Endothelial cell of umbilical vein (primary cell): ENCODE data around the gene MPP3. TPM values are rescaled to one million over a fixed set of nuclear protein-coding genes. Genes with fewer than 3 reads are reported as not detected.

Experiments
- BruUV-seq: library from RNA; stranded (reverse); fragments of 400-500 nt; replicated peaks from 2 replicates; lab custom pipeline; 2021; lab: Mats Ljungman, UMichigan
- CTCF ChIA-PET: fragments of 300-600, 350-600 bp; sonication (Branson Sonifier 250); formaldehyde crosslinking; loops from one replicate; lab custom pipeline; 2021; ENCODE audit warnings: antibody characterized with exemption, inconsistent platforms; lab: Charles Lee
- POLR2A ChIA-PET: fragments of 300-600, 350-600 bp; sonication (Branson Sonifier 250); formaldehyde crosslinking; loops from one replicate; lab custom pipeline; 2021; ENCODE audit warnings: antibody characterized with exemption, inconsistent platforms; lab: Charles Lee
- DNase-seq: peaks from one replicate; pipeline ENCODE4 v3.0.0-alpha.2; 2011; ENCODE audit warnings: low read depth, low spot score
- FAIRE-seq: peaks from 2 replicates; lab custom pipeline; 2011; peaks lifted over from hg19 to GRCh38; lab: Jason Lieb, UNC
- H2AFZ ChIP-seq: 2 replicates; pipeline ENCODE4 v1.6.0; 2012; ENCODE audit warnings: low read depth, low read length, control low read depth, inconsistent platforms
- H3K27ac ChIP-seq: 2 replicates; pipeline ENCODE4 v1.5.1; 2011; ENCODE audit warnings: low read depth, mild to moderate bottlenecking, control low read depth, low read length, moderate library complexity; ENCODE audit not compliant: insufficient read depth
- H3K27me3 ChIP-seq, 2 experiments: 2 replicates each; pipeline versions ENCODE4 v1.6.0 to v1.6.1; 2011; ENCODE audit warnings: low read length in 2 of 2, mixed read lengths in 1 of 2; ENCODE audit not compliant: control insufficient read depth in 2 of 2, insufficient read depth in 2 of 2
- H3K36me3 ChIP-seq, 2 experiments: 2 replicates in 1 of 2; 3 replicates in 1 of 2; pipeline ENCODE4 v1.5.1; 2011; ENCODE audit warnings: low read length in 2 of 2, mild to moderate bottlenecking in 1 of 2, moderate library complexity in 1 of 2; ENCODE audit not compliant: control insufficient read depth in 2 of 2, insufficient read depth in 2 of 2; ENCODE audit errors: extremely low read depth in 1 of 2
- H3K4me1 ChIP-seq: 3 replicates; pipeline ENCODE4 v1.5.1; 2011; ENCODE audit warnings: mild to moderate bottlenecking, low read length; ENCODE audit not compliant: control insufficient read depth, insufficient read depth; ENCODE audit errors: extremely low read depth
- H3K4me2 ChIP-seq: 2 replicates; pipeline ENCODE4 v1.6.1; 2011; ENCODE audit warnings: low read length, control low read depth, mixed read lengths; ENCODE audit not compliant: insufficient read depth
- H3K4me3 ChIP-seq, 3 experiments: fragments of 200-600 bp in 1 of 3; sonication (generic), shearing (Covaris generic) in 1 of 3; replicated peaks in 1 of 3; 2 replicates each; pipeline ENCODE4 v1.5.1; 2011 to 2016; ENCODE audit warnings: control low read depth in 3 of 3, low read length in 3 of 3, mild to moderate bottlenecking in 2 of 3, inconsistent platforms in 1 of 3, low read depth in 1 of 3, moderate library complexity in 1 of 3; ENCODE audit not compliant: insufficient read depth in 1 of 3
- H3K79me2 ChIP-seq: 2 replicates; pipeline ENCODE4 v1.6.0; 2012; ENCODE audit warnings: low read length, inconsistent platforms; ENCODE audit not compliant: control insufficient read depth, insufficient read depth
- H3K9ac ChIP-seq: replicated peaks from 2 replicates; pipeline ENCODE3; 2011; ENCODE audit warnings: low read length, control low read depth; ENCODE audit not compliant: insufficient read depth; ENCODE audit errors: extremely low read depth
- H3K9me1 ChIP-seq: replicated peaks from 3 replicates; pipeline ENCODE4 v1.6.0; 2011; ENCODE audit warnings: mild to moderate bottlenecking, low read length; ENCODE audit not compliant: control insufficient read depth, insufficient read depth; ENCODE audit errors: extremely low read depth
- H3K9me3 ChIP-seq: replicated peaks from 2 replicates; pipeline ENCODE4 v1.5.1; 2012; ENCODE audit warnings: low read length, inconsistent platforms; ENCODE audit not compliant: control insufficient read depth, insufficient read depth
- H4K20me1 ChIP-seq: replicated peaks from 2 replicates; pipeline ENCODE3; 2011; ENCODE audit warnings: mild to moderate bottlenecking, low read length; ENCODE audit not compliant: control insufficient read depth, insufficient read depth; ENCODE audit errors: extremely low read depth
- CTCF ChIP-seq, 2 donors: IDR thresholded peaks; 1 replicate in 1 of 2; 2 replicates in 1 of 2; pipeline ENCODE4 v1.5.1; 2011; ENCODE audit warnings: low read length in 2 of 2, mild to moderate bottlenecking in 2 of 2, moderate library complexity in 2 of 2, control low read depth in 1 of 2, inconsistent platforms in 1 of 2, low read depth in 1 of 2; ENCODE audit not compliant: insufficient read depth in 1 of 2; ENCODE audit errors: extremely low read depth in 1 of 2
- EZH2 ChIP-seq: IDR thresholded peaks from 2 replicates; pipeline ENCODE4 v1.6.1; 2012; ENCODE audit warnings: borderline replicate concordance, low read depth, mild to moderate bottlenecking, moderate library complexity, low read length, inconsistent platforms; ENCODE audit not compliant: severe bottlenecking
- FOS ChIP-seq: IDR thresholded peaks from 2 replicates; pipeline ENCODE4 v1.6.1; 2011; ENCODE audit warnings: mild to moderate bottlenecking, low read length, moderate library complexity, borderline replicate concordance; ENCODE audit not compliant: insufficient read depth
- POLR2AphosphoS5 ChIP-seq: IDR thresholded peaks from 2 replicates; pipeline ENCODE4 v1.6.1; 2012; ENCODE audit warnings: low read depth, mild to moderate bottlenecking, control low read depth, low read length, moderate library complexity; ENCODE audit not compliant: insufficient read depth
- dilution Hi-C: fragments of 300-500 bp; cut with MboI; formaldehyde crosslinking; loops from one replicate; pipeline ENCODE4 v1.15.0; 2019; ENCODE audit warnings: low sequenced_read_pairs; ENCODE audit not compliant: extremely low pct_ligation_motif_present
- intact Hi-C: fragments of 100-400 bp; cut with micrococcal nuclease; formaldehyde crosslinking; loops from one replicate; pipeline ENCODE4 v1.10.0; 2022
- polyA plus RNA-seq, 4 experiments: library from polyadenylated mRNA; depleted of rRNA in 3 of 4; stranded (reverse) in 3 of 4; unstranded in 1 of 4; fragments of >200 nt; gene quantifications; 2 replicates each; pipeline versions ENCODE4 v1.2.1 to v1.2.3, GENCODE V29; 2011 to 2012; ENCODE audit warnings: missing spikeins in 1 of 4
- total RNA-seq: library from RNA; stranded (reverse); gene quantifications from 2 replicates; pipeline ENCODE4 v1.2.3, GENCODE V29; 2021
- TF ChIP-seq, protein P1 (sequence below): IDR thresholded peaks from 2 replicates; pipeline ENCODE4 v1.6.1; 2011; ENCODE audit not compliant: insufficient read depth, insufficient read length

MPP3 gene
- total and polyA plus RNA-seq, 2 donors (not counting 3 experiments of a cell fraction or from before 2014, with no cell fraction given): 6.1 to 11.3 TPM

DNA sequence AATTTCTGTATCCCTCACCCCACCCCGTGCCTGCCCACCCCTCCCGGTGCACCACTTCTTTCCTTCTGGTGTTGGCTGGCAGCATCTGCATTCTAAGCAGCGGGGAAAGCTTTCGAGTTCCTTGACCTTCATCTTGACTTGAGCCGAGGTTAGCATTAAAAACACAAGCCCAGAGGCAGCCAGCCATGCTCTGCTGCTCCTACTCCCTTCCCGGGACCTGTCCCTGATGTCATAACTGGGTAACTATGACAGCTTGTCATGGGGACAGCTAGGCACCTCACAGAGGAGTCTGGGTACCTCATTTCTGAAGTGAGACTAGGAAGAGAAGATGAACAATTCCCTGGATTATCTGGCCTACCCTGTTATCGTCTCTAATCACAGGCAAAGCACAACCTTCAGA lies 52.8 kb downstream of the MPP3 start, which contains the start of gene CFAP97D1:
CFAP97D1 (plus strand) TSS at position 301 of the 400 bp plus-strand sequence; CDS start at position 329, 28 bp downstream.
- peaks cover 27% of the 10 kb centered on the region for H3K4me1 ChIP-seq
- peak within 1 kb of the TSS; percentile 62 for H3K4me2 ChIP-seq
- H3K36me3 ChIP-seq: peaks cover 0 to under 1% of the 10 kb centered on the region in 2 experiments
- no TSS peak for BruUV-seq
- dilution Hi-C loops (no loop called here), intact Hi-C loops (no loop called here)
- peak within 1 kb of the TSS; percentile 96 for H3K9ac ChIP-seq
- peak within 1 kb of the TSS; percentile 91 for H3K27ac ChIP-seq
- H2AFZ ChIP-seq: peak within 1 kb of the TSS; percentile 74
- DNase-seq: no peak
- H3K79me2 ChIP-seq: peaks cover 10% of the 10 kb centered on the region
- ChIA-PET CTCF (interaction anchor here (0.6 to 1.9 kb wide), 7 partner anchors 10 to 1355 kb away, joined by 3 to 14 read pairs (median 5); partner anchors contain the start of genes ACBD4 and CD300LG), POLR2A (no interaction called here)
- TF ChIP-seq CTCF (IDR thresholded peaks at IDR 0.05; ENCODE audit: extremely low read depth in 1 of 2, insufficient read depth in 1 of 2, low read depth in 1 of 2, low read length in 2 of 2) (no peak), POLR2AphosphoS5 (no peak), FOS (no peak), EZH2 (no peak)
- TF ChIP-seq, protein P1, sequence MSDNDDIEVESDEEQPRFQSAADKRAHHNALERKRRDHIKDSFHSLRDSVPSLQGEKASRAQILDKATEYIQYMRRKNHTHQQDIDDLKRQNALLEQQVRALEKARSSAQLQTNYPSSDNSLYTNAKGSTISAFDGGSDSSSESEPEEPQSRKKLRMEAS: no peak
- no peaks in the 10 kb centered on the region for H3K9me3 ChIP-seq
- peak within 1 kb of the TSS; percentile 47 to 98 (median 63) for H3K4me3 ChIP-seq
- no peaks in the 10 kb centered on the region for H4K20me1 ChIP-seq
- no peaks in the 10 kb centered on the region for H3K9me1 ChIP-seq
- peaks cover 0 to 3% of the 10 kb centered on the region in 2 experiments for H3K27me3 ChIP-seq
- FAIRE-seq: no peak
